GM21515 (cell line): ENCODE data around the gene KIAA1191.
"Not testable (repeated sequence)": the region's sequence is repeated elsewhere in the genome, so short reads cannot be mapped to it uniquely, and the experiment has no call there.

Experiments used
- ATAC-seq: cut with Tn5 transposase; IDR thresholded peaks from one replicate; pipeline ENCODE4 v1.9.1; 2021; ENCODE audit not compliant: unreplicated experiment

The KIAA1191 gene

GRCh38 chr5:176317534-176318374 is 43.8 kb downstream of the KIAA1191 start:
- ATAC-seq = no peak

- ATAC-seq = not testable (repeated sequence)
Observed at GRCh38 chr5:176305356-176305755, 56.2 kb downstream of the KIAA1191 start.
